IPS DF 19.7 (cell line): ENCODE data around the gene TXNDC11.
A peak's percentile ranks its signal among the peaks of the same experiment; 100 is the strongest.

Experiments used
- DNase-seq: peaks from one replicate; pipeline ENCODE4 v3.0.0-alpha.2; 2013; ENCODE audit warnings: low read depth, low spot score

The TXNDC11 gene

DNA sequence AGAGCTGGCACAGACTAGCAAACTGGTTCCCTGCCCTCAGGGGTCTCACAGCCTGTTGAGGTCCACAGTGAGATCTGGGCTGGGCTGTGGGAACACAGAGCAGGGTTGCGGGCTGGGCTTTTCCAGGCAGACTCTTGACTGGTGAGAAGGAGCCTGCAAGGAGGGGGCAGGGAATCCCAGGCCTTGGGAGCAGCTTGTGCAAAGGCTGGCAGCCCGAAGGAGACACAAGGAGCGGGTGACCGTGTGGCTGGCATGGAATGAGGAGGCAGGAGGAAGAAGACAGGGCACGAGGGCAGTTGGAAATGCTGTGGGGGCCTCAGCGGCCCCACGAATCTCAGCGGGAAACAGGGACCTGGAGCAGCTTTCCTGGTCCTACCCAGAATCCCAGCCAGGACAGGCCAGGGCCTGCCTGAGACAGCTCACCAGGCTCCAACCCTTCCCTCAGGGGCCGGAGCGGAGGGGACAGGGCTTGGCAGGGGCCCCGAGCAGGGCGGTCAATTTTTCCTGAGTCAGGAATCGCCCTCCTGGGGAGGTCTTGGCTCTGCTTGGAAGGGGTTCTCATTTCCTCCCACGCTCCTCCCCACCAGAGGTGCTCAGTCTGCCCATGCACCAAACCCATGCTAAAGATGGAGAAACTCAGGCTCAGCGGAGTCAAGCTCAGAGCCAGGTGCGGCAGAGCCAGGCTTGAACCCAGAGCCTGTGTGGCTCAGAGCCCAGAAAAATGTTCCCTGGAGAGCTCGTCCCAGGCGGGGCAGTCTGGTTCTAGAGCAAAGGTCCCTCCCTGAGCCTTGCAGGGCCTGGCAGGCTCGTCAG is 83.6 kb downstream of the TXNDC11 start:
- DNase-seq: no peak

DNA sequence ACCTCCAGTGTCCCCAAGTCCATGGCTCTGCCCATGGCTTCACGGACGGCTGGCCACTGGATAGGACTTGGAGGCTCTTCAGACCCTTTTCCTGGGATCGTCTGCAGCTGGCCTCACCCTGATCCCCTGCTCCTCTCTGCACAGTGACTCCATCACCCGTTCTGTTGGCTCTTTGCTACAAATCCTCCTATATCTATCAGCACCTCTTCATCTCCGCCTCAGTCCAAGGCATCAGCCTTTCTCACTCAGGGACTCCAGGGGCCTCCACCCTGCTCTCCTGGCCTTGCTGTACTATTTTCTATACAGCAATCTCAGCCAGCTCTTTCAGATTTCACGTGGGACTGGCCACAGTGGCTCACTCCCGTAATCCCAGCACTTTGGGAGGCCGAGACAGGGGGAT is 85.1 kb downstream of the TXNDC11 start:
- no peak for DNase-seq

DNA sequence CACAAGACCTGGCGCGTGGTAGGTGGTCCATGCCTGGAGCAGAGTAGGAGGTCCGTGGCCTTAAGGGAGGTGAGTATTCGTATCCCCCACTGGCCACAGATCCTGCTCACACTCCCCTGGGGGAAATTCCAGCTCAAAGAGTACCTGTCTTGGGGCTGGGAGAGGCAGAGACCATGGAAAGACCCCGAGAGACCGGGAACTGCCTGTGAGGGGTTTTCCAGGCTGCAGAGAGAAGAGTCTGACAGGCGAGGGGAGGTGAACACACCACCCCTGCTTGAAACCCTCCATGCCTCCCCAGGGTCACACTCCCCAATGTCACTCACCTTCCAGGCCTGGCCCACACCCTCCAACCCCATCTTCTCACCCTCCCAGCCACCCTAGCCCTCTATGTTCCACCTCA is 87.0 kb downstream of the TXNDC11 start:
- DNase-seq: no peak

DNA sequence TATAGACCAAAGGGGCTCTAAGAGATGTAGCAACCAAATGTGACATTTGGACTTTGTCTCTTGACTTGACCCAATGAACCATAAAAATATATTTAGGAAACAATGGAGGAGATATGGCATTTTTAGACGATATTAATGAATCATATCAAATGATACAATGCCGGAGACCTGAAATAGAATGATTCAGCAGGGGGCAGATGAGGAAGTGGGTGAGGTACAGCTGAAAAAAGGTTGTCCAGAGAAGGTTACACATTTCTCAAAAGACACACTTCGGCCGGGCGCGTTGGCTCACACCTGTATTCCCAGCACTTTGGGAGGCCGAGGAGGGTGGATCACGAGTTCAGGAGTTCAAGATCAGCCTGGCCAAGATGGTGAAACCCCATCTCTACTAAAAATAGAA is 90.9 kb downstream of the TXNDC11 start:
- DNase-seq: no peak

DNA sequence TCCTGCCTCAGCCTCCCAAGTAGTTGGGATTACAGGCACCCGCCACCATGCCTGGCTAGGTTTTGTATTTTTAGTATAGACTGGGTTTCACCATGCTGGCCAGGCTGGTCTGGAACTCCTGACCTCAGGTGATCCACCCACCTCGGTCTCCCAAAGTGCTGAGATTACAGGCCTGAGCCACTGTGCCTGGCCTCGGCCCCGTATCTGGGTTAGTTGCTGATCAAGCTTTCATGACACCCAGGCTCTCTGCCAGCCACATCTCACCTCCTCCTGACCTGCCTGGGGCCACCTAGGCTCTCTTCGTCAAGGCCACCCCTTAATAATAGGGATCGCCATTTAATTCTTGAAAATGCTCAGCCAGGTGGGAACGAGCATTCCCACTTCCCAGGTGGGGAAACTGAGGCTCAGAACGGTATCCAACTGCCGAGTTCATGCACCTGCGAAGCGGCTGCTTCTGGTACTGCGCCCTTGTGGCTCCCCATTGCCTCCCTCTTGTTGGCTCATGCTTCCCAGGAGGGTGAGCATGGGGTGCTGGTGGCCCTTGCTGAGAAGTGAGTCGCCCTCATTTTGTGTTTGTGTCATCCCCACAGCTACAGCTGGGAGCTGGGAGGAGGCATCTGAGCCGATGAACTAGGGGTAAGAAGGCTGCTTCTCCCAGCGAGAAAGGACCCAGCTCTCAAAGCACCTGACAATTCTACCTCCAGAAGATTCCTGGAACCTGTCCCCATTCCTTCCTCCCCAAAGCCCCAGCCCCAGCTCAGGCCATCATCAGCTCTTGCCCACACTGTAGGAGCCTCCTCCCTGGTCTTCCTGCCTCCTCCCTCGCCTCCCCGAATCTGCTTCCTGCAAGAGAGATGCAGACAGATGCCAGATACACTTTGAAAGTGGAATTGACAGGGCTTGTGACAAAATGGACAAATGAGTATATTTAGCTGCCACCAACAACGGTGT is 91.7 kb downstream of the TXNDC11 start:
- no peak for DNase-seq

DNA sequence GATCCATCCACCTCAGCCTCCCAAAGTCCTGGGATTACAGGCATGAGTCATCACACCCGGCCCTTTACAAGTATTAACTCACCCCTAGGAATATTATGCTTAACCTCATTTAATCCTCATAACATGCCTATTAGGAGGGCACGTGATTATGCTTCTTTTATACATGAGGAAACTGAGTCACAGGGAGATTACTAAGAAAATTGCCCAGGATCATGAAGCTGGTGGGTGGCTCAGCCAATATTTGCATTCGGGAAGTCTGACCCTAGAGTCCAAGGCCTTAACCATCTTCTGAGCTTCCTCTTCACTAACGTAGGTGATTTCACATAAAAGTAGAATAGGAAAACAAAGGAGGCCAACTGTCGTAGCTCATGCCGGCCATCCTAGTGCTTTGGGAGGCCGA is 93.4 kb downstream of the TXNDC11 start:
- DNase-seq: no peak

DNA sequence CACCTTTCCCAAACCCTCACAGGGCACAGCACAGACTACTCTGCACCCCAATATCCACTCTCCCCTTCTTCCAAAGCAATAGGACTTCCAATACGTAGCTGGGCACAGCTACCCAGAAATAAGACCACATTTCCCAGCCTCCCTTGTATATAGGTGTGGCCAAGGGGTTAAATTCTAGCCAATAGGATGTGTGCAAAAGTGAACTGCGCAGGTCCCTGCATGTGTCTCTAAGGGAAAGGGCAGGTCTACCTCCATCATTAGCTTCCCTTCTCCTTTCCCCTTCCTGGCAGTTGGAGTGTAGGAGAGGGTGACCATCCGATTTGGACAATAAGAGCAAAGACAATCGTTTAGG is 99.9 kb downstream of the TXNDC11 start:
- DNase-seq: peak; percentile 47

DNA sequence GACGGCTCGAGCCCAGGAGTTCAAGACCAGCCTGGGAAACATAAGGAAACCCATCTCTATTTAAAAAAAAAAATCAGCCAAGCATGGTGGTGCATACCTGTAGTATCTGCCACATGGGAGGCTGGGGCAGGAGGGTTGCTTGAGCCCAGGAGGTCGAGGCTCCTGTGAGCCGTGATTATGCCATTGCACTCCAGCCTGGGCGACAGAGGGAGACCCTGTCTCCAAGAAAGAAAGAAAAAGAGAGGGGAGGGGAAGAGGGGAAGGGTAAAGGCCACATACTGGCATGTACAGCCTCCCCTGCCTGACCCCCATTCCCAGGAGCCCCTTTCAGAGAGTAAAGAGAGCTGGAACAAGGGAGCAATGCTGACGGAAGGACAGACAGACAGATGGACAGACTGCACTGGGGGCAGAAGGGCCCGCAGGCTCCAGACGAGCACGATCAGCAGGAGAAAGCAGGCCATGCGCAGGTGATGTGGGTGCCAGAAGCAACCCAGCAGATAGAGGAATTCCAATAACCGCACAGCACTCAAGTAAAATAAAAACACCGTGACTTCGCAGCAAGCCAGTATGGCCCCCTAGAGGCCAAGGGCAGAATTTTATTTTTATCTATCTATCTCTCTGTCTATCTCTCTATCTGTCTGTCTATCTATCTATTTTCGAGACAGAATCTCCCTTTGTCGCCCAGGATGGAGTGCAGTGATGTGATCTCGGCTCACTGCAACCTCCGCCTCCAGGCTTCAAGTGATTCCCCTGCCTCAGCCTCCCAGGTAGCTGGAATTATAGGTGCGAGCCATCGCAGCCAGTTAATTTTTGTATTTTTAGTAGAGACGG is 101.5 kb downstream of the TXNDC11 start:
- DNase-seq: no peak

DNA sequence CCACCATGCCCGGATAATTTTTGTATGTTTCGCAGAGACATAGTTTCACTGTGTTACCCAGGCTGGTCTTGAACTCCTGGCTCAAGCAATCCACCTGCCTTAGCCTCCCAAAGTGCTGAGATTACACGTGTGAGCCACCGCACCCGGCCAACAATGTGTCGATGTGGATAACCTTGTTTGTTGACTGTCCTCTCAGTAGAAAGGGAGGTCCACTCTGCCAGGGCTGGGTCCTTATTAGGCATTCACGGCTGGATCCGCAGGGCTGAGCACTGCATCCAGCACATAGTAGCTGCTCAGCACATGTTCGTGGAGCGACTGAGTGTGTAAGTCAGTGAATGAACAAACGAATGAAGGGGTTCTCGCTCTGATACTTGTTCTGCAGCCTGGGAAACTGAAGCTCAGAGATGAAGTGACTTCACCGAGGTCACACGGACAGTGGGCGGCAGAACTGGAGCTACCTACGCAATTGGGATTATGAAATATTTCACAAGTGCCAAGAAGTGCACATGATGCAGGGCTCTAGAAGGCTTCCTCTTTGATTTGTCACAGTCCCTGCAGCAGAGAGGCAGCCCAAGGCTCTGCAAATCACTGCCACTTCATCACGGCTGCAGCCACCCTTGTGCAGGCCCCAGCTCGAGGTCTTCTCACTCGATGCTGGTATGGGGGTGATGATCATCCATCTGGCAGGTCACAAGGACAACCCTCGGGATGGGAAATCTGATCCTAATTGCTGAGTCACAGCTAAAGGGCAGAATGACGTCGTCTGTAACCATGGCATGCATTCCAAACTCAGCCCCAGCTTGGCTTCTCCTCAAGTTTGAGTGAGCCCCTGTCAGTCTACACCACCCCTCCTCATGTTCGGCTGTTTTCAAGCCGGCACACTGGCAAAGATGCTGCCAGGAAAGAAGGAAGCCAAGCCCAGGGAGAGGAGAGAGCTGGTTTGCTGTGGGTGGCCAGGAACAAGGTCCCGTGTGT is 102.4 kb downstream of the TXNDC11 start:
- DNase-seq: peak; percentile 69

DNA sequence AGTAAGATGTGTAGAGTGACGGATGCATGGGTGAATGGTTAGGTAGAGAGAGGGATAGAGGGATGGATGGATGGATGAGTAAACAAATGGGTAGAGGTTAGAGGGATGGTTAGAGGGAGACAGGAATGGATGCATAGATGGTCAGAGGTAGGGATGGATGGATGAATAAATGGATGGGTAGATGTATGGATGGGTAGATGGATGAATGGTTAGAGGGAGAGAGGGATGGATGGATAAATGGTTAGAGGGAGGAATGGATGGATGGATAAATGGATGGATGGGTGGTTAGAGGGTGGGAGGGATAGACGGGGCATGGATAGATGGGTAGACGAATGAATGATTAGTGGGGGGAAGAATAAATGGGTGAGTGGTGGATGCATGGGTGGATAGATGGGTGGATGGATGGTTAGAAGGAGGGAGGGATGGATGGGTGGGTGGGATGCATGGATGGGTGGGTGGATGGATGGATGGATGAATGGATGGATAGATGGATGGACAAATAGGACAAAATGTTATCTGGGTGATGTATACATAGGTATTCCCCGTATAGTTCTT is 103.6 kb downstream of the TXNDC11 start:
- no peak for DNase-seq

DNA sequence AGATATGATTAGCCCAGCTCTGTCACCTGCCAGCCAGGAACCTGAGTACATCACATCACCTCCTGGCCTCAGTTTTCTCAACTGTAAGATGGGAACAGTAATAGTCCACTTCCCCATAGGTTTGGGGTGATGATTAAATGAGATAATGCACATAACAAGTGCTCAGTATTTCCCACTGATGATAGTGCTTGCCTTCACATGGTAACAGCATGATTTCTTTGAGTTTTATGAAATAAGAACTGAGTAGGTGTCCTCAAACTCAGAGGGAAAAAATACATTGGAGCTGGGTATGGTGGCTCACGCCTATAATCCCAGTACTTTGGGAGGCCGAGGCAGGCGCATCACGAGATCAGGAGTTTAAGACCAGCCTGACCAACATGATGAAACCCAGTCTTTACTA is 104.5 kb downstream of the TXNDC11 start:
- no peak for DNase-seq

DNA sequence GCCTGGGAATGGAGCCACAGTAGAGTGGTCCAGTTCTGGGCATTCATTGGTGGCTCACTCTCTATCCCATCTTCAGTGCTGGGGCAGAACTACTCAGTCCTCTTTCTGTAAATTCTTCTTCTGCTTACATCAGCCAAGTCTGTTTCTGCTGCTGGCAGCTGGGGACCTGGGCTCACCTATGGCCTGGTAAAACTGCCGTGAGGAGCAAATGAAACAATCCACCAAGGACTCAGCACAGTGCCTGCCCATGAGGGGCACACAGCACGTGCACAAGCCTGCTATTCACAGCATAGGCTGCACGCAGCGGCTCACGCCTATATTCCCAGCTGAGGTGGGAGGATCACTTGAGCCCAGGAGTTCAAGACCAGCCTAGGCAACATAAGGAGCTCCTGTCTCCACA is 105.3 kb downstream of the TXNDC11 start:
- DNase-seq: no peak

DNA sequence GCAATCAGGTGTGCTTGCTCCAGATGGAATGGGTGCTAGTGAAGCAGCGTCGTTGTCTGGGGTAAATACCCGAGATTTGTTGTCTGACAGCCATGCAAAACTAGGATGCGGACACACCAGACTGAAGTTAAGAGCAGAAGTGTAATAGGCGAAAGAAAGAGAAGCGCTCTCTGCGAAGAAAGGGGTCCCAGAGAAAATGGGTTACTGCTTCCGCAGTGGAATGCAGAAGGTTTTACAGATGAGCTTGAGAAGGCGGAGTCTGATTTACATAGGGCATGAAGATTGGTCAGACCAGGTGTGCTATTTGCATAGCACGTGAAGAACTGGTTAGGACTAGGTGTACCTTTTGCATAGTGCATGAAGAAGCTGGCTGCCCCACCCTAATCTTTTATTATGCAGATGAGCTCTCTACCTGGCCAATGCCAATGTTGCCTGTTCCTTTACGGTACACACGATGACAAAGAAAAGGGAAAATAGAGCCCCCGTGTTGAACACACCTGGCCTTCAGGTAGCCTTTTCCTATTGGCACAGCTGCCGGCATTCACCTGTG is 106.4 kb downstream of the TXNDC11 start:
- DNase-seq: peak; percentile 100

DNA sequence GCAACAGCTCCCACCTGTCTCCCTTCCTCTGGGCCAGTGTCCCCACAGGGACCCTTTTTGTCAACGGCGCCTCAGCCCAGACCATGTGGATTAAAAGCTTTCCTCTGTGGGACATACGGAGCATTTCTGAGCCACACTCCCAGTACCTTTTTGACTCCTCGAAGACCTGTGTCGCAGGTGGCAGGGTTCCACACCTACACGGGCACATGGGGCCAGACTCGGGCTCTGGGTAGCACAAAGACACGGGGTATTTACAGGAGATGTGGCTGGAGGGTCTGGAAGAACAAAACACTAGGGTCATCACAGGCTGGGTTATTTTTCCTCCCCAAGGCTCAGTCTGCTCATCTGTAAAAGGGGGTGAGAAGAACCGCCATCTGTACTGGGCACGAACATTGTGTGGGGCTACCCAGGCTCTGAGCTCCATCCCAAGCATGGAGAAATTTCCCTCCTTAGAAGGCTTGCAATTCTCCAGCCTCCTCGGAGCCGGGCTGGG is 106.9 kb downstream of the TXNDC11 start:
- no peak for DNase-seq

DNA sequence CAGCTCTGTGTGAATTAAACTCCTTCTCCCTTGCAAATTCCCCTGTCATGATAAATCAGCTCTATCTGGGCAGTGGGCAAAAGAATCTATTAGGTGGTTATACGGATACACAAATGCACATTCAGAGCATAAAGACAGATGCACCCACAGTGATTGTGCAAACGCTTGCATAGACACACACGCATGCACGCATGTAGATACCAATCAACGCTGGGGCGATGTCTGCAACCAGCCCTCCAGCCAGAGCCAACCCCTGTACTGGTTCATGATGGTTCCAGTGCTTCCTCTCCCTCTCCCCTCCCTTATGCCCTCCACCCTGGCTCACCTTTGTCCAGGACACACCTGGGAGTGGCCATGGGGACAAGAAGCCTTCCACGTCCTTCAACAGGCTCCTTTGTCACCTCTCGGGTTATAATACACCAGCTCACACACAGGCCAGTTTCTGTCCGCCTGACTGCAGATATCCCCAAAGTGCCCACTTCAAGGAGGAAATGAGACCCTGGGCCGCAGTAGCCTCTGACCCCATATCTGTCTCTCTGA is 107.5 kb downstream of the TXNDC11 start:
- no peak for DNase-seq

DNA sequence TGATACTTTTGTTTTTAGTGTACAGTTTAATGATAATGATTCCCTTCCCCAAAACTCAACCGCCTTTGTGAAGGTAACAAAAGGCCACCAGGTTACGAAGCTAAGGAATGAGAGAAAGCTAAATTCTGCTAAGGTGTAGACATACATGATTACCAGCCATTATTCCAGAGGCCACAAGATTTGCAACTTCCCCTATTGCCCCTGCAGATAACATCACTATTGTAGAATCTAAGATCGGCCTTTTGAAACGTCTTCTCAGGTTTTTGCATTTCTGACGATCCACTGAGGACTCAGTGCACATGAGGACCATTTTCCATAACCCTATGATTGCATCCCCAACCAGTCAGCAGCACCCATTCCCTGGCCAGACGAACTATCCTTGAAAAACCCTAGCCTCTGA is 108.3 kb downstream of the TXNDC11 start:
- no peak for DNase-seq

DNA sequence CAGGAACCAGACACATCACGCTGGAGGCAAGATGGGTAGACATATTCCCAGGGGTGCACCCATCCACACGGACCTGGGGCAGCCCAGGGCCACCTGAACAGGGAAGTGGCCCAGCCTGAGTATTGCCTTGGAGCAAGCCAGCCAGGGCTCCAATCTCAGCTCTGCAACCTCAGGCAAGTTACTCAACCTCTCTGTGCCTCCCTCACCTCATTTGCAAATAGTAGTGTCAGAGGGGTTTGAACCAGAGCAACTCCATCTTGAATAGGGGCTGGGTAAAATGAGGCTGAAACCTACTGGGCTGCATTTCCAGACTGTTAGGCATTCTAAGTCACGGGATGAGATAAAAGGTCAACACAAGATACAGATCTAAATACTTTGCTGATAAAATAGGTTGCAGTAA is 109.5 kb downstream of the TXNDC11 start:
- no peak for DNase-seq

DNA sequence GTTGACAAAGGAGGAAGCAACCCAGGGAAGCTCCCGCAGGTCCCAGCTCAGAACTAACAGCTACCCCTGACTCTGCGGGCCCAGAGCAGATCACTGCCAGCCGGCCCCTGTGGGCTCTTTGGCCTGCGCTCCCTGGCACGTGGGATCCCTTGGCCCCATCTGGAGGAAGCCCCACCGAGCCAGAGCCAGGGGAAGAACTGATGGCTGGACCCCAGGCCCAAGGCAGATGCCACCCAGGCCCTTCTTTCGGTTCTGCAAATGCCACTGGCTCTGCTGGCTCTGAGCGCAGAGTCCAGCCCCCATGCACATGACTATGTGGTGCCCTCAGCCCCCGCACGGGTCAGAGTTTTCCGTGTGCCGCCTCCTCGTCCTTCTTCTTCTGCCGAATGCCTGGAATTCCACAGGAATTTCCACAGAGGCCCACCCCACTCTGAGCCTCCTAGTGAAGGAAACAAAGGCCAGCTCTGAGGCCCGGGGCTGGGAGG is 110.2 kb downstream of the TXNDC11 start:
- no peak for DNase-seq

DNA sequence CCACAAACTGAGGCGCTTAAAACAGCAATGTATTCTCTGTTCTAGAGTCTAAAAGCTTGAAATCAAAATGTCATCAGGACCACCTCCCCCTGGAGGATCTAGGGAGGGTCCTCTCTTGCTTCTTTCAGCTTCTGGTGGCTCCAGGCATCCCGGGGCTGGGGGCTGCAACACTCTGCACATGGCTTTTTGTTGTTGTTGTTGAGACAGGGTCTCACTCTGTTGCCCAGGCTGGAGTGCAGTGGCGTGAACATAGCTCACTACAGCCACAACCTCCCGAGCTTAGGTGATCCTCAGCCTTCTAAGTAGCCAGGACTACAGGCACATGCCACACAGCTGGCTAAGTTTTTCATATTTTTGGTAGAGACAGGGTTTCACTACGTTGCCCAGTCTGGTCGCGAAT is 111.4 kb downstream of the TXNDC11 start:
- no peak for DNase-seq

DNA sequence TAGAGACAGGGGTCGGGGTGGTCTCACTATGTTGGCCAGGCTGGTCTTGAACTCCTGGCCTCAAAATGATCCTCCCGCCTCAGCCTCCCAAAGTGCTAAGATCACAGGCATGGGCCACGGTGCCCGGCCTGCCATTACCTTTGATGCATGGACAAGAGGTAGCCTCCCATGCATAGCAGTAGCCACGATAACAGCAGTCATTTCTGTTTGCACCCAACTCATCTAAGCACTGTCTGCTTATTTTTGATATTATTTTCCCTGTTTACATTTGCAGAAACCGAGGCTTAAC is 111.9 kb downstream of the TXNDC11 start:
- no peak for DNase-seq
